ENCODE results near the gene BBS1. TPM values are rescaled to one million over a fixed set of nuclear protein-coding genes. Genes with fewer than 3 reads are reported as not detected.
"Not testable (repeated sequence)": the region's sequence is repeated elsewhere in the genome, so short reads cannot be mapped to it uniquely, and the experiment has no call there.

The BBS1 gene
- total RNA-seq, 1 experiment from 2014 or later: 28.4 TPM

DNA sequence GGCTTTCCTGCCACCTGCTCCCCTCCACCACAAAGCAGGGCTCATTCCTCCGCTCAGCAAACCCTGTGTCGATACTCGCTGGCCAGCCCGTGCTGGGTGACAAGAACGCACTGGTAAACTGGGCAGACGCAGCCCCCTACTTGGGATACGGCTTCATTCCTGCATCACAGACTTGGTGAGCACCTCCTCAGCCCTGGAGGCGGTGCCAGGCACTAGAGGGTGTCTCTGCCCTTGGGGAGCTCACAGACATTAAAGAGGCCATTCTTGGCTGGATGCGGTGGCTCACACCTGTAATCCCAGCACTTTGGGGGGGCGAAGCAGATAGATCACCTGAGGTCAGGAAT lies 29.4 kb downstream of the BBS1 start:
- H3K9me2 ChIP-seq (replicated peaks; ENCODE audit: low read length): no peaks in the 10 kb centered on the region
- no peak overlapping the region for H2AFZ ChIP-seq (ENCODE audit: low read length)
- no peak for ATAC-seq
- intact Hi-C loops (cut with micrococcal nuclease): no loop called here
- ChIA-PET POLR2A (ENCODE audit: unreplicated experiment) (no interaction called here), CTCF (no interaction called here)
- no peaks in the 10 kb centered on the region for H3K79me2 ChIP-seq (ENCODE audit: low read length)
- no peak for DNase-seq
- TF ChIP-seq EZH2 (IDR thresholded peaks at IDR 0.05; ENCODE audit: low read length, unreplicated experiment): no peak
- no peak for TF ChIP-seq EZH2phosphoT487 (IDR thresholded peaks at IDR 0.05; ENCODE audit: borderline replicate concordance, low read length)
- TF ChIP-seq, protein P1, sequence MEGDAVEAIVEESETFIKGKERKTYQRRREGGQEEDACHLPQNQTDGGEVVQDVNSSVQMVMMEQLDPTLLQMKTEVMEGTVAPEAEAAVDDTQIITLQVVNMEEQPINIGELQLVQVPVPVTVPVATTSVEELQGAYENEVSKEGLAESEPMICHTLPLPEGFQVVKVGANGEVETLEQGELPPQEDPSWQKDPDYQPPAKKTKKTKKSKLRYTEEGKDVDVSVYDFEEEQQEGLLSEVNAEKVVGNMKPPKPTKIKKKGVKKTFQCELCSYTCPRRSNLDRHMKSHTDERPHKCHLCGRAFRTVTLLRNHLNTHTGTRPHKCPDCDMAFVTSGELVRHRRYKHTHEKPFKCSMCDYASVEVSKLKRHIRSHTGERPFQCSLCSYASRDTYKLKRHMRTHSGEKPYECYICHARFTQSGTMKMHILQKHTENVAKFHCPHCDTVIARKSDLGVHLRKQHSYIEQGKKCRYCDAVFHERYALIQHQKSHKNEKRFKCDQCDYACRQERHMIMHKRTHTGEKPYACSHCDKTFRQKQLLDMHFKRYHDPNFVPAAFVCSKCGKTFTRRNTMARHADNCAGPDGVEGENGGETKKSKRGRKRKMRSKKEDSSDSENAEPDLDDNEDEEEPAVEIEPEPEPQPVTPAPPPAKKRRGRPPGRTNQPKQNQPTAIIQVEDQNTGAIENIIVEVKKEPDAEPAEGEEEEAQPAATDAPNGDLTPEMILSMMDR (conservative IDR thresholded peaks at IDR 0.05; ENCODE audit: low read depth, low read length): no peak
- H3K4me1 ChIP-seq (ENCODE audit: insufficient read depth, low read length): peaks cover 14% of the 10 kb centered on the region
- H3K36me3 ChIP-seq (ENCODE audit: low read depth, low read length): no peaks in the 10 kb centered on the region
- no peaks in the 10 kb centered on the region for H3K9me3 ChIP-seq (ENCODE audit: low read length)
- H3K9ac ChIP-seq (ENCODE audit: low read length): no peak overlapping the region
- no peak overlapping the region for H3K27ac ChIP-seq (ENCODE audit: low read length)
- no peak overlapping the region for H3K4me3 ChIP-seq (ENCODE audit: low read length)
- no TSS peak for BruUV-seq (replicated peaks)
- no peaks in the 10 kb centered on the region for H3F3A ChIP-seq (ENCODE audit: low read length, unreplicated experiment)
- H3K27me3 ChIP-seq (ENCODE audit: low read length): no peaks in the 10 kb centered on the region
- no peak overlapping the region for H3K4me2 ChIP-seq (ENCODE audit: low read length)
- no peaks in the 10 kb centered on the region for H4K20me1 ChIP-seq (ENCODE audit: low read length)

DNA sequence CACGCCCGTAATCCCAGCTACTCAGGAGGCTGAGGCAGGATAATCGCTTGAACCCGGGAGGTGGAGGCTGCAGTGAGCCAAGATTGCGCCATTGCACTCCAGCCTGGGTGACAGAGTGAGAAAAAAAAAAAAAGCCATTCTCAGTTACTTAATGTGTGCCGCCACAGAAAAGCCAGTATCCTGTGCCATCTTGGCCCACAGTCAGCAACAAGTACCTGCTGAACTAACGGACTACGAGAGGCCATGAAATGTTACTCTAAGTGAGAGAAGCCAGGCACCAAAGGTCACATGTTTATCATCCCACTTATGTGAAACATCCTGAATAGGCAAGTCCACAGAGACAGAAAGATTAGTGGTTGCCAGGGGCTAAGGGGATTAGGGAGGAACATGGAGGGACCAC lies 30.2 kb downstream of the BBS1 start:
- H3K9me2 ChIP-seq (replicated peaks; ENCODE audit: low read length); H2AFZ ChIP-seq (ENCODE audit: low read length); DNase-seq; H3K4me3 ChIP-seq (ENCODE audit: low read length); H3K4me2 ChIP-seq (ENCODE audit: low read length); H3K36me3 ChIP-seq (ENCODE audit: low read depth, low read length); H3K79me2 ChIP-seq (ENCODE audit: low read length); intact Hi-C loops (cut with micrococcal nuclease); H4K20me1 ChIP-seq (ENCODE audit: low read length); CTCF ChIA-PET; H3K27ac ChIP-seq (ENCODE audit: low read length); POLR2A ChIA-PET (ENCODE audit: unreplicated experiment); ATAC-seq; BruUV-seq (replicated peaks); H3K9ac ChIP-seq (ENCODE audit: low read length); H3F3A ChIP-seq (ENCODE audit: low read length, unreplicated experiment); H3K9me3 ChIP-seq (ENCODE audit: low read length); H3K27me3 ChIP-seq (ENCODE audit: low read length): not testable (repeated sequence)
- H3K4me1 ChIP-seq (ENCODE audit: insufficient read depth, low read length): peaks cover 21% of the 10 kb centered on the region

DNA sequence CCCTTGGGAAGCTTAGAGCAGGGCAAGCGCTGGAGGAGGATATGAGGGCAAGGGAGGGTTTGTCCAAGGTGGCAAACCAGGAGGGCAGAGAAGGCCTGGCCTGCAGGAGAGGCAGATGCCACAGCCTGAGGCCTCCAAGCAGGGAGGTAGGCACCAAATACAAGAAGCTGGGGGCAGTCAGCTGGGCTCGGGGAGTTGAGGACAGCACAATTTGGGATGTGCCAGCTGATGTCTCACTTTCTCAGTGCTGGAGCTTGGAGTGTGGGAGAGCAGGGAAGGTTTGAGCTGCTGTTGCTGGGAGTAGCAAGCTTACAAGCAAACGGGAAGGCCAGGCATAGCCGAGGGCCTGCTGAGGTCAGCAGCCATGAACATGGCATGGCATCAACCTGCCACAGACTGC lies 31.5 kb downstream of the BBS1 start:
- peaks cover 21% of the 10 kb centered on the region for H3K4me1 ChIP-seq (ENCODE audit: insufficient read depth, low read length)
- H3K9ac ChIP-seq (ENCODE audit: low read length): no peak overlapping the region
- H2AFZ ChIP-seq (ENCODE audit: low read length): no peak overlapping the region
- 0 out of 2 replicates have a peak, but pooled peaks cover 4% of the 10 kb centered on the region for H3K79me2 ChIP-seq (ENCODE audit: low read length)
- H3K27ac ChIP-seq (ENCODE audit: low read length): no peak overlapping the region
- no peaks in the 10 kb centered on the region for H3K9me3 ChIP-seq (ENCODE audit: low read length)
- ATAC-seq: no peak
- intact Hi-C loops (cut with micrococcal nuclease): no loop called here
- H3F3A ChIP-seq (ENCODE audit: low read length, unreplicated experiment): no peaks in the 10 kb centered on the region
- BruUV-seq (replicated peaks): no TSS peak
- H3K4me3 ChIP-seq (ENCODE audit: low read length): no peak overlapping the region
- H3K4me2 ChIP-seq (ENCODE audit: low read length): no peak overlapping the region
- TF ChIP-seq EZH2 (IDR thresholded peaks at IDR 0.05; ENCODE audit: low read length, unreplicated experiment) (no peak), EZH2phosphoT487 (IDR thresholded peaks at IDR 0.05; ENCODE audit: borderline replicate concordance, low read length) (no peak)
- TF ChIP-seq, protein P1 (conservative IDR thresholded peaks at IDR 0.05; ENCODE audit: low read depth, low read length): no peak
- CTCF ChIA-PET: no interaction called here
- POLR2A ChIA-PET (ENCODE audit: unreplicated experiment): interaction anchor here (0.6 kb wide), 1 partner anchor 75 kb away, joined by 6 read pairs; no protein-coding TSS in a partner anchor
- no peaks in the 10 kb centered on the region for H3K36me3 ChIP-seq (ENCODE audit: low read depth, low read length)
- no peaks in the 10 kb centered on the region for H3K9me2 ChIP-seq (replicated peaks; ENCODE audit: low read length)
- no peak for DNase-seq
- H4K20me1 ChIP-seq (ENCODE audit: low read length): no peaks in the 10 kb centered on the region
- H3K27me3 ChIP-seq (ENCODE audit: low read length): no peaks in the 10 kb centered on the region

Data from PC-3 (cell line).